Testis (tissue), 3 donors: ENCODE results near the gene CAMTA1. TPM values are rescaled to one million over a fixed set of nuclear protein-coding genes. Genes with fewer than 3 reads are reported as not detected.

Experiments
- DNase-seq: peaks from one replicate; pipeline ENCODE4 v3.0.0-alpha.2; 2019
- H3K27ac ChIP-seq, 2 donors: fragments of 200-600 bp; sonication (generic); one replicate each; pipeline ENCODE4 v1.5.1; 2019
- H3K27me3 ChIP-seq: fragments of 200-600 bp; sonication (generic); one replicate; pipeline ENCODE4 v1.5.1; 2019
- H3K36me3 ChIP-seq: fragments of 200-600 bp; sonication (generic); one replicate; pipeline ENCODE4 v1.5.1; 2017; ENCODE audit warnings: low read depth; ENCODE audit errors: missing control alignments
- H3K4me1 ChIP-seq: fragments of 200-600 bp; sonication (generic); one replicate; pipeline ENCODE4 v1.5.1; 2019
- H3K4me3 ChIP-seq, 2 donors: fragments of 200-600 bp; sonication (generic); one replicate each; pipeline ENCODE4 v1.5.1; 2017 to 2019
- H3K9me3 ChIP-seq: fragments of 200-600 bp; sonication (generic); one replicate; pipeline ENCODE4 v1.5.1; 2017
- CTCF ChIP-seq, 3 experiments: fragments of 450-650 bp in 2 of 3; fragments of 200-600 bp in 1 of 3; sonication (generic) in 1 of 3; IDR thresholded peaks; one replicate each; pipeline ENCODE4 v1.5.1; 2016 to 2019; ENCODE audit warnings: antibody characterized with exemption in 3 of 3, mild to moderate bottlenecking in 2 of 3, moderate library complexity in 1 of 3
- POLR2A ChIP-seq: fragments of 450-650 bp; IDR thresholded peaks from one replicate; pipeline ENCODE4 v1.6.1; 2017; ENCODE audit warnings: antibody characterized with exemption, mild to moderate bottlenecking, moderate library complexity
- WGBS, 2 donors: methylation state at CpG; one replicate each; pipeline ENCODE4 v1.1.5; 2018; 5-methylcytosine and 5-hydroxymethylcytosine counted together
- intact Hi-C: fragments of 100-400 bp; cut with DNase I; formaldehyde crosslinking; loops from one replicate; pipeline ENCODE4 v1.15.1; 2023; ENCODE audit warnings: low total_unique reads
- polyA plus RNA-seq: library from polyadenylated mRNA; stranded (reverse); fragments of 350-450 nt; fragmentation: Illumina TruSeq; extraction: RNeasy Lipid Tissue Mini Kit (QIAGEN cat#74804); gene quantifications from one replicate; pipeline ENCODE4 v1.2.3, GENCODE V29; 2014; ENCODE audit warnings: low read depth, low replicate concordance; ENCODE audit not compliant: insufficient read depth
- total RNA-seq, 2 donors: library from RNA; depleted of rRNA; stranded (reverse); fragments of >200 nt; gene quantifications; one replicate each; pipeline ENCODE4 v1.2.3, GENCODE V29; 2016

Gene CAMTA1
- total and polyA plus RNA-seq, 3 donors from 2014 or later = 116 to 158 (median 119) TPM

- Histone ChIP-seq H3K4me3 (no peak overlapping the region), H3K9me3 (no peaks in the 10 kb centered on the region), H3K36me3 (no peaks in the 10 kb centered on the region), H3K27me3 (no peaks in the 10 kb centered on the region), H3K27ac (no peak overlapping the region), H3K4me1 (no peaks in the 10 kb centered on the region)
- 56 to 72% methylated on average over 4 of the region's 4 CpGs for WGBS, 2 donors
- DNase-seq = no peak
- intact Hi-C loops = loop anchor here (10.0 kb wide), 1 partner anchor 352 kb away; no protein-coding TSS in a partner anchor
- TF ChIP-seq CTCF (IDR thresholded peaks at IDR 0.05) (no peak), POLR2A (no peak)
Measured at GRCh38 chr1:7077136-7077535, 291.9 kb downstream of the CAMTA1 start.

- Histone ChIP-seq H3K4me3 (no peak overlapping the region), H3K27ac (no peak overlapping the region), H3K4me1 (no peaks in the 10 kb centered on the region), H3K9me3 (no peaks in the 10 kb centered on the region), H3K36me3 (no peaks in the 10 kb centered on the region), H3K27me3 (no peaks in the 10 kb centered on the region)
- 87 to 89% methylated on average over 3 of the region's 3 CpGs for WGBS, 2 donors
- intact Hi-C loops = loop anchor here (10.0 kb wide), 1 partner anchor 353 kb away; no protein-coding TSS in a partner anchor
- no peak for DNase-seq
- no peak for TF ChIP-seq CTCF (IDR thresholded peaks at IDR 0.05)
- TF ChIP-seq POLR2A = no peak
Measured at GRCh38 chr1:7077970-7078369, 292.7 kb downstream of the CAMTA1 start.

- 92 to 93% methylated on average over 4 of the region's 4 CpGs for WGBS, 2 donors
- Histone ChIP-seq H3K27me3 (no peaks in the 10 kb centered on the region), H3K36me3 (no peaks in the 10 kb centered on the region), H3K9me3 (no peaks in the 10 kb centered on the region), H3K4me1 (no peaks in the 10 kb centered on the region), H3K27ac (no peak overlapping the region), H3K4me3 (no peak overlapping the region)
- no peak for TF ChIP-seq POLR2A
- intact Hi-C loops = loop anchor here (10.0 kb wide), 1 partner anchor 355 kb away; no protein-coding TSS in a partner anchor
- DNase-seq = no peak
Measured at GRCh38 chr1:7079637-7080036, 294.4 kb downstream of the CAMTA1 start.

- H3K36me3 ChIP-seq = no peaks in the 10 kb centered on the region
- 76 to 80% methylated on average over 12 to 17 of the region's 17 CpGs for WGBS, 2 donors
- no peaks in the 10 kb centered on the region for H3K4me1 ChIP-seq
- DNase-seq = no peak
- intact Hi-C loops = no loop called here
- no peak overlapping the region for H3K27ac ChIP-seq
- no peak overlapping the region for H3K4me3 ChIP-seq
- H3K27me3 ChIP-seq = no peaks in the 10 kb centered on the region
- TF ChIP-seq CTCF (IDR thresholded peaks at IDR 0.05) = no peak
- TF ChIP-seq POLR2A = no peak
- H3K9me3 ChIP-seq = no peaks in the 10 kb centered on the region
Measured at GRCh38 chr1:7084232-7084894, 299.1 kb downstream of the CAMTA1 start.

GRCh38 chr1:7085521-7085920, 300.3 kb downstream of the CAMTA1 start:
- H3K4me1 ChIP-seq = no peaks in the 10 kb centered on the region
- DNase-seq = no peak
- no peak overlapping the region for H3K4me3 ChIP-seq
- 92 to 95% methylated on average over 4 to 6 of the region's 6 CpGs for WGBS, 2 donors
- H3K27me3 ChIP-seq = no peaks in the 10 kb centered on the region
- H3K36me3 ChIP-seq = no peaks in the 10 kb centered on the region
- no peaks in the 10 kb centered on the region for H3K9me3 ChIP-seq
- TF ChIP-seq POLR2A = no peak
- H3K27ac ChIP-seq = no peak overlapping the region
- intact Hi-C loops = no loop called here

- Histone ChIP-seq H3K4me3 (no peak overlapping the region), H3K9me3 (no peaks in the 10 kb centered on the region), H3K4me1 (no peaks in the 10 kb centered on the region), H3K27me3 (no peaks in the 10 kb centered on the region), H3K36me3 (no peaks in the 10 kb centered on the region), H3K27ac (no peak overlapping the region)
- intact Hi-C loops = no loop called here
- DNase-seq = no peak
- 85 to 86% methylated on average over 11 of the region's 11 CpGs for WGBS, 2 donors
- no peak for TF ChIP-seq POLR2A
- TF ChIP-seq CTCF (IDR thresholded peaks at IDR 0.05) = no peak
Measured at GRCh38 chr1:7086106-7086505, 300.9 kb downstream of the CAMTA1 start.
